GM12878 (cell line): ENCODE measurements around the gene JTB. TPM values are rescaled to one million over a fixed set of nuclear protein-coding genes. Genes with fewer than 3 reads are reported as not detected.

Experiments used
- CBX5 ChIP-seq: sonication (generic); IDR thresholded peaks from 2 replicates; pipeline ENCODE4 v1.6.1; 2016; ENCODE audit warnings: low read depth, moderate library complexity, mild to moderate bottlenecking, inconsistent platforms
- DPF2 ChIP-seq: fragments of 450-650 bp; IDR thresholded peaks from 2 replicates; pipeline ENCODE4 v1.6.1; 2017; ENCODE audit warnings: mild to moderate bottlenecking
- ESRRA ChIP-seq: IDR thresholded peaks from 2 replicates; pipeline ENCODE4 v1.6.1; 2012; ENCODE audit warnings: mild to moderate bottlenecking, low read length, improper control_type of control experiment
- FOXM1 ChIP-seq: IDR thresholded peaks from 2 replicates; pipeline ENCODE4 v1.6.1; 2012; ENCODE audit warnings: low read depth, mild to moderate bottlenecking, inconsistent platforms, low read length, moderate library complexity
- HDGF ChIP-seq: fragments of 450-650 bp; IDR thresholded peaks from 2 replicates; pipeline ENCODE4 v1.6.1; 2016; ENCODE audit warnings: antibody characterized with exemption
- IRF3 ChIP-seq: fragments of 450-650 bp; IDR thresholded peaks from 2 replicates; pipeline ENCODE4 v1.6.1; 2014; ENCODE audit warnings: mild to moderate bottlenecking
- JUNB ChIP-seq: IDR thresholded peaks from 2 replicates; pipeline ENCODE4 v1.6.1; 2016; ENCODE audit warnings: antibody characterized with exemption, mild to moderate bottlenecking
- KDM1A ChIP-seq: fragments of 200-600 bp; sonication (generic); IDR thresholded peaks from 2 replicates; pipeline ENCODE4 v1.6.1; 2016; ENCODE audit warnings: borderline replicate concordance
- LARP7 ChIP-seq: fragments of 450-650 bp; IDR thresholded peaks from 2 replicates; pipeline ENCODE4 v1.6.1; 2017; ENCODE audit warnings: mild to moderate bottlenecking
- MEF2B ChIP-seq: fragments of 450-650 bp; IDR thresholded peaks from 2 replicates; pipeline ENCODE4 v1.6.1; 2018; ENCODE audit warnings: mild to moderate bottlenecking, moderate library complexity; ENCODE audit not compliant: partially characterized antibody, poor library complexity, severe bottlenecking
- MYC ChIP-seq: IDR thresholded peaks from 2 replicates; pipeline ENCODE4 v1.6.1; 2011; ENCODE audit warnings: mild to moderate bottlenecking, low read length, moderate library complexity, inconsistent platforms; ENCODE audit not compliant: insufficient read depth, insufficient replicate concordance, insufficient read length, severe bottlenecking
- NBN ChIP-seq: fragments of 450-650 bp; IDR thresholded peaks from 2 replicates; pipeline ENCODE4 v1.6.1; 2016
- NFYB ChIP-seq: IDR thresholded peaks from 2 replicates; pipeline ENCODE4 v1.6.1; 2011; ENCODE audit warnings: low read depth, mild to moderate bottlenecking, low read length, improper control_type of control experiment, moderate library complexity; ENCODE audit not compliant: insufficient read depth
- PRDM15 ChIP-seq: fragments of 450-650 bp; formaldehyde crosslinking; IDR thresholded peaks from 2 replicates; pipeline ENCODE4 v1.4.0; 2020; ENCODE audit warnings: mild to moderate bottlenecking, moderate library complexity
- RAD21 ChIP-seq: IDR thresholded peaks from 2 replicates; pipeline ENCODE4 v1.6.1; 2011; ENCODE audit warnings: mild to moderate bottlenecking, low read depth, low read length, moderate library complexity; ENCODE audit not compliant: insufficient read depth
- RFX5 ChIP-seq: IDR thresholded peaks from 2 replicates; pipeline ENCODE4 v1.6.1; 2011; ENCODE audit warnings: low read depth, low read length, improper control_type of control experiment
- RUNX3 ChIP-seq: IDR thresholded peaks from 2 replicates; pipeline ENCODE4 v1.6.1; 2012; ENCODE audit warnings: low read length, inconsistent platforms
- SMAD5 ChIP-seq: IDR thresholded peaks from 2 replicates; pipeline ENCODE4 v1.6.1; 2016; ENCODE audit warnings: antibody characterized with exemption, low read depth
- TAF1 ChIP-seq: IDR thresholded peaks from 2 replicates; pipeline ENCODE4 v1.6.1; 2011; ENCODE audit warnings: mild to moderate bottlenecking, low read depth, low read length, borderline replicate concordance
- USF1 ChIP-seq: IDR thresholded peaks from 2 replicates; pipeline ENCODE4 v1.6.1; 2011; ENCODE audit warnings: borderline replicate concordance, low read depth, mild to moderate bottlenecking, moderate library complexity, mixed read lengths, low read length; ENCODE audit not compliant: insufficient read depth; ENCODE audit errors: extremely low read length
- ZBED1 ChIP-seq: IDR thresholded peaks from 2 replicates; pipeline ENCODE4 v1.6.1; 2016; ENCODE audit warnings: borderline replicate concordance
- ZBTB33 ChIP-seq: fragments of 450-650 bp; IDR thresholded peaks from 2 replicates; pipeline ENCODE4 v1.6.1; 2017; ENCODE audit warnings: mild to moderate bottlenecking
- ZNF274 ChIP-seq: IDR thresholded peaks from one replicate; pipeline ENCODE4 v1.8.0; 2011; ENCODE audit not compliant: insufficient read length, insufficient read depth
- polyA plus RNA-seq, 11 experiments: library from polyadenylated mRNA; depleted of rRNA in 4 of 11; unstranded in 6 of 11; stranded (reverse) in 5 of 11; fragments of >200 nt; fragmentation: Nextera tagmentation in 4 of 11; fragmentation: Illumina TruSeq in 1 of 11; extraction: Ambion mirVana in 4 of 11; extraction: Trizol in 1 of 11; gene quantifications; 1 replicate in 1 of 11; 2 replicates in 10 of 11; pipeline versions ENCODE4 v1.2.1 to v1.2.3, GENCODE V29; 2011 to 2016; ENCODE audit warnings: inconsistent platforms in 2 of 11, missing spikeins in 2 of 11, low read depth in 1 of 11
- total RNA-seq, 4 experiments: library from RNA; depleted of rRNA in 3 of 4; stranded (reverse); fragments of >200 nt in 3 of 4; fragmentation: Illumina TruSeq in 1 of 4; extraction: Trizol in 1 of 4; gene quantifications; 2 replicates each; pipeline versions ENCODE4 v1.2.1 to v1.2.3, GENCODE V29; 2013 to 2021

The JTB gene
- total and polyA plus RNA-seq, 10 of the 15 experiments (the other 5 are each of a cell fraction or from before 2014, with no cell fraction given): 25.0 to 298 (median 155) TPM

GRCh38 chr1:153945795-153946621 lies 31.5 kb downstream of the JTB start (continued):
- TF ChIP-seq ZBTB33 (no peak), TAF1 (peak; percentile 29; the same call in 1 of the 2 replicates), MYC (no peak), RFX5 (no peak), CBX5 (no peak), SMAD5 (peak; percentile 47; the same call in 1 of the 2 replicates), ESRRA (no peak), NFYB (no peak), RUNX3 (peak; percentile 72), DPF2 (peak; percentile 95), LARP7 (peak; percentile 94), KDM1A (no peak), ZBED1 (peak; percentile 62; the same call in 1 of the 2 replicates), IRF3 (no peak), RAD21 (no peak), USF1 (peak; percentile 83), NBN (no peak; the same call in 1 of the 2 replicates), HDGF (peak; percentile 81; the same call in 1 of the 2 replicates), ZNF274 (no peak), PRDM15 (CRISPR knock-in tag) (no peak), JUNB (no peak), FOXM1 (no peak), MEF2B (peak; percentile 67)
